Astrocyte of the cerebellum (primary cell): ENCODE results near the gene EZH1.
A peak's percentile ranks its signal among the peaks of the same experiment; 100 is the strongest.

Experiments
- DNase-seq: peaks from one replicate; pipeline ENCODE4 v3.0.0-alpha.2; 2011; ENCODE audit warnings: low read depth
- H3K4me3 ChIP-seq: 2 replicates; pipeline ENCODE4 v1.5.1; 2011; ENCODE audit warnings: mild to moderate bottlenecking, low read depth, low read length, moderate library complexity
- in situ Hi-C: cut with HindIII; loops from 2 replicates; pipeline ENCODE4 v1.10.0; 2017; ENCODE audit warnings: low sequenced_read_pairs
- TF ChIP-seq, protein P1 (sequence below): IDR thresholded peaks from 2 replicates; pipeline ENCODE4 v1.5.1; 2012; ENCODE audit warnings: low read length, low read depth, moderate library complexity, mild to moderate bottlenecking; ENCODE audit errors: missing control alignments

The EZH1 gene

DNA sequence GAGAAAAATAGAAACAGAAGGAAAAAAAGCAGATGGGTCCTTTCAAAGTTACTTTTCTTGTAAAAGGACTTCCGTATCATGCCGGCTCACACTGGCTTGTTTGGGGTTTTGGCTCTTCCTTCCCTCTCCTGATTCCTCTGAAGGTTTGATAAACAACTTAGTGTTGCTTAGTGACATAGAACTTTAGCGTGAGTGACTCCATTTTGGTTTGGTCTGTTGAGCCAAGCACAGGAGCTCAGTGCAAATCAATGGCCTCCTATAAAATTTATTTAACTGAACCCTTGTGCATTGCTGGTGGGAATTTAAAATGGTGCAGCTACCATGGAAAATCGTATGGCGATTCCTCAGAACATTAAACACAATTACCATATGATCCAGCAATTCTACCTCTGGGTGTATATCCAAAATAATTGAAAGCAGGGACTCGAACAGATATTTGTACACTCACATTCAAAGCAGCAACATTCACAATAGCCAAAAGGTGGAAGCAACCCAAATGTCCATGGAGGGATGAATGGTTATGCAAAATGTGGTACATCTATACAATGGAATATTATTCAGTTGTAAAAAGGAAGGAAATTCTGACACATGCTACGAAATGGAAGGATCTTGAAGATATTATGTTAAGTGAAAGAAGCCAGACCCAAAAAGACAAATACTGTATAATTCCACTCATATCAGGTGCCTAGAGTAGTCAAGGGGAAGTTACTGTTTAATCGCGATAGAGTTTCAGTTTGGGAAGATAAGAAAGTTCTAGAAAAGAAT lies 86.8 kb downstream of the EZH1 start:
- H3K4me3 ChIP-seq, result no peak overlapping the region
- in situ Hi-C loops, result no loop called here
- TF ChIP-seq, protein P1, sequence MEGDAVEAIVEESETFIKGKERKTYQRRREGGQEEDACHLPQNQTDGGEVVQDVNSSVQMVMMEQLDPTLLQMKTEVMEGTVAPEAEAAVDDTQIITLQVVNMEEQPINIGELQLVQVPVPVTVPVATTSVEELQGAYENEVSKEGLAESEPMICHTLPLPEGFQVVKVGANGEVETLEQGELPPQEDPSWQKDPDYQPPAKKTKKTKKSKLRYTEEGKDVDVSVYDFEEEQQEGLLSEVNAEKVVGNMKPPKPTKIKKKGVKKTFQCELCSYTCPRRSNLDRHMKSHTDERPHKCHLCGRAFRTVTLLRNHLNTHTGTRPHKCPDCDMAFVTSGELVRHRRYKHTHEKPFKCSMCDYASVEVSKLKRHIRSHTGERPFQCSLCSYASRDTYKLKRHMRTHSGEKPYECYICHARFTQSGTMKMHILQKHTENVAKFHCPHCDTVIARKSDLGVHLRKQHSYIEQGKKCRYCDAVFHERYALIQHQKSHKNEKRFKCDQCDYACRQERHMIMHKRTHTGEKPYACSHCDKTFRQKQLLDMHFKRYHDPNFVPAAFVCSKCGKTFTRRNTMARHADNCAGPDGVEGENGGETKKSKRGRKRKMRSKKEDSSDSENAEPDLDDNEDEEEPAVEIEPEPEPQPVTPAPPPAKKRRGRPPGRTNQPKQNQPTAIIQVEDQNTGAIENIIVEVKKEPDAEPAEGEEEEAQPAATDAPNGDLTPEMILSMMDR, result no peak
- no peak for DNase-seq

DNA sequence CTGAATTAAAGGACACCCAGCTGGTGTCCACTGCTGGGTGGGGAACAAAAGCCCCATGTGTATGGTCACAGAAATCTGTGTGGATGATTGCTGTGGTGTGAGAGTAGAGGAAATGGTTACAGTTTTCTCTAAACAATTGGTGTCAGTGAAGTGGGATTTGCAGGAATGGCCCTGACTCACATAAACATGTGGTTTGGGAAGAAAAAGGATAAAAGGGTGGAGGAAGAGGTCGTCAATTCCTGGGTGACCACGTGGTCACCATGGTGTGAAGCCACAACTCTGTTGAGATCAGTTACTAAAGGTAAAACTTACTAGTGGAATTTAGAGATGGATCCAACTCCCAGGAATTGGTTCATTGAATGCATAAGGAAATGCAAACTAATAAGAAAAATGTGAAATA lies 89.3 kb downstream of the EZH1 start:
- TF ChIP-seq, protein P1, result no peak
- in situ Hi-C loops, result no loop called here
- DNase-seq, result peak; percentile 84
- H3K4me3 ChIP-seq, result no peak overlapping the region

DNA sequence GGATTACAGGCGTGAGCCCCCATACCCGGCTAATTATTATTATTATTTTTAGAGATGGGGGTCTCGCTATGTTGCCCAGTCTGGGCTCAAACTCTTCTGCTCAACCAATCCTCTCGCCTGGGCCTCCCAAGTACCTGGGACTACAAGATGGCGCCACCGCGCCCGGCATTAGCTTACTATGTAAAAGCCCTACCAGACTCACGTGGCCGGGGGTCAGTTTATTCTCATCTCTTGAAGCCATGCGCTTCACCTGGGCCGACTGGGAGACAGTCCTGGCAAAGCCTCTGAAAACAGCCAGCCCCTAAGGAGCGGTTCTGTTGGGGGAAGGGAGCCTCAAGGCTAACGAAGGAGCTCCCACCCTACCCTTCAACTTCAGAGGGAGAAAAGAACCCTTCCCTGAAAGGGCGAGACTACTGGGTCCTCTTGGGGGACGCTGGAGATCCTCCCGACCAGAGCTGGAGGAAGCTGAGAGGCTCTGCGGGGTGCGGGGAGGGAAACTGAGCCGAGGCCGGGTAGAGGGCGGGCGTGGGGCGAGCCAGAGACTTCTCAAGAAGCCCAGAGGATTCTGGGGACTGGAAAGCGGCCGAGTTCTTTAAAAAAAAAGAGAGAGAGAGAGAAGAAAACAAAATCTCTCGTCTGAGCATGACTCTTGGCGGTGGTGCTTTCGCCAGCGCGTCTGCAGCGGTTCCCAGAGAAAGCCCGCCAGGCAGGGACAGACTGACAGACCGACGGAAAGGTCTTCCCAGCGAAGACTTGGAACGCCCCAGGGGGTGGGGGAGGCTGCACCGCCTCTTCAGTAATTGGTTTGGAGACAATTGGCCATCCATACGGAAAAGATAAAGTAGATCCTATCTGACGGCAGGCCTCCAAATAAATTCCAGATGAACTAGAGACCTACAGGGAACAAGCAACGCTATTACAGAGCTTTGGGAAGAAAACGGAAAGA lies 91.4 kb downstream of the EZH1 start:
- no peak for DNase-seq
- H3K4me3 ChIP-seq, result peak overlapping the region; percentile 10
- in situ Hi-C loops, result no loop called here
- TF ChIP-seq, protein P1, result no peak

DNA sequence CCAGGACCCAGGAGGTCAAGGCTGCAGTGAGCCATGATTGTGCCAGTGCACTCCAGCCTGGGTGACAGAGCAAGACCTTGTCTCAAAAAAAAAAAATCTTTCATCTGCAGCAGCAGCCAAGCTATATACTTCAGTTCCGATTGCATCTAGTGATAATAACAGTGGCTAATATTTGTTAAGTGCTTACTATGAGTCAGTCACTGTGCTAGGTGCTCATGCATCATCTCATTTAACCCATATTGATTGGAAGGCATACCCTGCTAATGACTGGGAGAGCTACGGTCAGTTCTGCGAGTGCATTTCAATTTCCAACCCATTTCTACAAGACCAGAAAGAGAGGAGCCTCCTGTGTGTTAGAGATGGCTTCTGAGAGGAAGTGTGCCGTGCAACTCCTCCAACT lies 93.4 kb downstream of the EZH1 start:
- TF ChIP-seq, protein P1, result no peak
- no peak overlapping the region for H3K4me3 ChIP-seq
- no peak for DNase-seq
- in situ Hi-C loops, result no loop called here
